ENCODE results near the gene GCNT1.

DNA sequence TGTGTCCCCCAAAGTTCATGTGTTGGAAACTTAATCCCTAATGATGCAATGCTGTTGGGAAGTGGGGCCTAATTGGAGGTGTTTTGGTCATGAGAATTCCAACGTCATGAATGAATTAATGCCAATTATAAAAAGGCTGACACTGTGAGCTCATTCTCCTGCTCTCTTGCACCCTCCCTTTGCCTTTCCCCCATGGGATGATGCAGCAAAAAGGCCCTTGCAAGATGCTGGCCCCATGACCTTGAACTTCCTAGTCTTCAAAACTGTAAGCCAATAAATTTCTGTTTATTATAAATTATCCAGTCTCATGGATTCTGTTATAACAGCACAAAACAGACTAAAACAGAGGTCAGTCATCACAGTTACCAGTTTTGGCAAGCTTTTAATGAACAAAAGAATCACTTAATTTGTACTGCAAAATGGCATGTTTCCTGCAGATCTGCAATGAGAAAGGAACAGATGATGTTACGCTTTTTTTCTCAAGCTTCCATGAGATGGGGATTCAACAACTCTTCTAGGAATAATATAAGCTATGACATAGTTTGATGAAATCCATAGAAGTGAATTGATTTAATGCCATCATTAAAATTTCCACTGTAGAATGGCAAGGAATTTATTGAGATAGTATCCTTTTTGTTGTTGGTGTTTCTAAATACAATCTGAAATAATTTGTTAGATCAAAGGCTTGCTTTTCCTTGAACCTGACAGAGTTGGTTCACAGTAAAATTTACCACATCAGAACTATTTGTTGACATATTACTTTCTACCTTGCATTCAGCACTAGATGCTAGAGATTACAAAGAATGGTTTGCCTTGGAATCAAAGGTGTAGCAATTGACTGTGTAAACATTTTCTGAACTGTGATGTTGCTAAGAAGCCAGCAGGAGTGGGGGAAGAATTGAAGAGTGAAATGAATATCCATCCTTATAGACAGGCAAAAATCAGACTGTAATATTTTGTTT, 35.5 kb upstream of the GCNT1 start:
- TF ChIP-seq, protein P1, sequence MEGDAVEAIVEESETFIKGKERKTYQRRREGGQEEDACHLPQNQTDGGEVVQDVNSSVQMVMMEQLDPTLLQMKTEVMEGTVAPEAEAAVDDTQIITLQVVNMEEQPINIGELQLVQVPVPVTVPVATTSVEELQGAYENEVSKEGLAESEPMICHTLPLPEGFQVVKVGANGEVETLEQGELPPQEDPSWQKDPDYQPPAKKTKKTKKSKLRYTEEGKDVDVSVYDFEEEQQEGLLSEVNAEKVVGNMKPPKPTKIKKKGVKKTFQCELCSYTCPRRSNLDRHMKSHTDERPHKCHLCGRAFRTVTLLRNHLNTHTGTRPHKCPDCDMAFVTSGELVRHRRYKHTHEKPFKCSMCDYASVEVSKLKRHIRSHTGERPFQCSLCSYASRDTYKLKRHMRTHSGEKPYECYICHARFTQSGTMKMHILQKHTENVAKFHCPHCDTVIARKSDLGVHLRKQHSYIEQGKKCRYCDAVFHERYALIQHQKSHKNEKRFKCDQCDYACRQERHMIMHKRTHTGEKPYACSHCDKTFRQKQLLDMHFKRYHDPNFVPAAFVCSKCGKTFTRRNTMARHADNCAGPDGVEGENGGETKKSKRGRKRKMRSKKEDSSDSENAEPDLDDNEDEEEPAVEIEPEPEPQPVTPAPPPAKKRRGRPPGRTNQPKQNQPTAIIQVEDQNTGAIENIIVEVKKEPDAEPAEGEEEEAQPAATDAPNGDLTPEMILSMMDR (IDR thresholded peaks at IDR 0.05; ENCODE audit: low read depth, low read length, poor library complexity, severe bottlenecking): no peak
- TF ChIP-seq EZH2phosphoT487 (IDR thresholded peaks at IDR 0.05; ENCODE audit: borderline replicate concordance, low read length): no peak

All from DOHH2 (cell line).